Occipital lobe (tissue), 2 donors: ENCODE measurements around the gene WNT2B. TPM values are rescaled to one million over a fixed set of nuclear protein-coding genes. Genes with fewer than 3 reads are reported as not detected.
"Not testable (repeated sequence)": the region's sequence is repeated elsewhere in the genome, so short reads cannot be mapped to it uniquely, and the experiment has no call there.

Experiments used
- DNase-seq: peaks from one replicate; lab custom pipeline; 2025; lab: John Stamatoyannopoulos, UW
- total RNA-seq: library from RNA; depleted of rRNA; stranded (reverse); fragments of >200 nt; gene quantifications from one replicate; pipeline ENCODE4 v1.2.3, GENCODE V29; 2014

The WNT2B gene
- 2.8 TPM for total RNA-seq

DNA sequence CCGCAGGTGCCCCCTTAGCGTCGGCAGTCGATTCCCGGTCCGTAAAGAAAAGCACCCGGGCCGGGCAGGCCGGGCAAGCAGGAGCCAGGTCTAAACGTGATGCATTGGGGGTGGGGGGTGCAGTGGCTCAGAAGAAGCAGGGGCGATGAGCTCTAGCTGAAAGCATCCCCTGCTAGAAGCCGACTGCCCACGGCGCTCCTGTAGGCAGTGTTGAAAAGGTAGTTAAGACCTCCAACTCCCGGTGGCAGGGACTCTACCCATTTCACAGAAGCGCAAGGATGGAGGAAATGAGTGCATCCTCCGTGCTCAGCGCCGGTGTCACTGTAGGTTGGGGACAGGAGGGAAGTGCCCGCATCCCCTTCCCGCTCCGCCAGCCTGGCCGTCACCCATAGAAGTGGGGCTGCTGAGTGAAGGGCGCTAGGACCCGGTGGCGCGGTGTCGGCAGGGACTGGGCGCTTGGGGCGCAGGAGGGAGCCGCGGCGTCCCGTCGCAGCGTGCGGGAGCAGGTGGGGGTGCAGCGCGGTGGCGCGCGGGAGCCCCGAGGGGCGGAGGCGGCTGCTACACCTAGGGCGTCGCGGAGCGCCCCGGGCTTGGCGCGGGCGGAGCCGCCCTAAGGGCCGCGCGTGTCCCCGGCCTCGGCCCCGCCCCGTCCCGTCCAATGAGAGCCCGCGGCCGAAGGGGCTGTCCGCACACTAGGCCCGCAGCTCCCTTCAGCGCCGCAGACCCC is at the start of gene WNT2B:
WNT2B (plus strand) TSS at position 688 of the 727 bp plus-strand sequence. CDS start 298 bp downstream, outside the sequence.
- no peak for DNase-seq

DNA sequence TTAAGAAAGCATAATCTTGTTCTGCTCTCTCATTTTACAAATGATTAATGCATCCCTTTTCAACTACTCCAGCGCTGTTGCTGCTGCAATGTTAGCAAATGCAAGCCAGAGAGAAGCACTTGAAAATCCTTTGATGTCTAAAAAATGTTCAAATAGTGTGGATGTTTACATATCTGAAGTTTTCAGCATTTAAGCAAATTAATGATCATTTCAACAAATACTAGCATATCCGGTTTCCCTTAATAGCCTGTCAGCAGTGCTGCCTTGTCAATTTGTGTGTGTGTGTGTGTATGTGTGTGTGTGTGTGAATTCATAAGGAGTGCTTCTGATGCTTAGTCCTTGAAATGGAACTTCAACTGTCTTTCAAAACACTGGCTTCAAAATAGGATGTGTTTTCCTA is 48.1 kb upstream of the WNT2B start:
- DNase-seq, result no peak

DNA sequence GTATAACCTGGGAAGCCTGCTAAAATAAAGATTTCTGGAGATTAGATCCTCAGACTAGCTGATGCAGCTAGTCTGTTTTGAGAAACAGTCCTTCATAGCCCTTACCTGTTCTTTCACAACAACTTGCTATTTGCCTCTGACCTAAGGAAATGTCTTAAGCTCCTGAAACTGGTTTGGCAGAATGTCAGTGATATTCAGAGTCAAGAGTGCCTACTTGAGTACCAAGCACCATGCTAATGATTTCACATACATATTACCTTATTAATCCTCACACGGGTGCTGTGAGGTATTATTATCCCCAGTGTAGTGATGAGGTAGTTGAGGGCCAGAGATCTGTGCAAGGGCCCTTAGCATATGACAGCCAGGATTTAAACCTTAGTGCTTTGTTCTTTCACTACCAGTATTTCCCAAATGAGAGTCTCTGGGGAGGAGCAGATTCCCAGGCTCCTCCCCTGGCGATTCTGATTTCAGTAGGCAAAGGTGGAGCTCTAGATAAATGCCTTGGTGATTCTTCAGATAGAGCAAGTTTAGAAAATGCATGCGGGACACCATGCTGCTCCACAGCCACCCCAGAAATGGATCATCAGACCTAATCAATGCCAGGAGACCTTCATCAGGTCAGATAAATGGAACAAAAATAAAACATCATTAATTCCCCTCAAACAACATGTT is 47.4 kb upstream of the WNT2B start:
- no peak for DNase-seq

DNA sequence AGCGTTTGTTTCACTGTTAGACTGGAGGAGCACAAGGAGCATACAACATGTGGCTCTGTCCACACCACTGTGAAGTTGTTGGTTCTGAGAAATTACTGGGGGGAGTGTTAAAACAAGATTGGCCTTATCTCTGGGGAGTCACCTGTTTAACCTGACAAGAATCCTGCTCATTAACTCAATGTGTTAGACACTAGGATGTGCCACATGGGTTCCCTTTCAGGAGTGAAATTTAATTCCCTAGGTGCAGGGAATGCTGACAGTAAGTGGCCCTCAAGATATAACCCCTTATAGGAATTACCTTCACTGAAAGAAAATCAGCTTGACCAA is 45.8 kb upstream of the WNT2B start:
- no peak for DNase-seq

DNA sequence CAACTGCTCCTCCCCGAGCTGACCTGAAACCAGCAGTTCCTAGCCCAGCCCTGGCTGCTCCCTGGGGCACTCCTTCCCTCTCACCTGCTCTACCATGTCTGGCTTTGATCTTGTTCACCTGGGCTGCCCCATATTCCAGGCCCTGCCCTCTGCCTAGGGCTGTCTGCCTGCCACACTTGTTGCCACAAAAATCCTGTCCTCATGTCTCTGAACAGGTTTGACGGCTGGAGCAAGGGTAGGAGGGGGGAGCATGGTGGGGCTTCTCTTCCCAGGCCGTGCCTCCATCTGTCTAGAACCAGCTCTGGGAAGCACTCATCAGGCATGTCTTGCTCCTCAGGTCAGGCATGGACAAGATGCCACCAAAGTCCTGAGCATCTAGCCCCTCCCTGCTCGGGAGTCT is 44.3 kb upstream of the WNT2B start:
- no peak for DNase-seq

DNA sequence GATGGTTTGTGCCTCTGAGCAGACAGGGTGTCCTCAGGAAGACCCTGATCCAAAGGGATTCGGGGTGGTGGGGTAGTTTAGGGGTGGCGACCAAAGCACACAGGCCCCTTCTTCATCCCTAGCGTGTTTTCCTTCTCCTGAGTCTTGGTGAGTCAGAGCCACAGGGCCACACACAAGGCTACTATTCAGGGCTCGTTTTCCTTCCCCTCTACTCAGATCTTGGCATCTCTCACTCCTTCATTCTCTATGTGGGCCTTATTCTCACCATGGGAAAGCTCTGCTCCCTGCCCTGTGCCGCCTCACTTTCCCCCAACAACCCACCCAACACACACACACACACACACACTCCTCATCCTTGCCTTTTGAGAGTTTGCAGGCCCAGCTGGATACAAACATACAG is 43.6 kb upstream of the WNT2B start:
- no peak for DNase-seq

DNA sequence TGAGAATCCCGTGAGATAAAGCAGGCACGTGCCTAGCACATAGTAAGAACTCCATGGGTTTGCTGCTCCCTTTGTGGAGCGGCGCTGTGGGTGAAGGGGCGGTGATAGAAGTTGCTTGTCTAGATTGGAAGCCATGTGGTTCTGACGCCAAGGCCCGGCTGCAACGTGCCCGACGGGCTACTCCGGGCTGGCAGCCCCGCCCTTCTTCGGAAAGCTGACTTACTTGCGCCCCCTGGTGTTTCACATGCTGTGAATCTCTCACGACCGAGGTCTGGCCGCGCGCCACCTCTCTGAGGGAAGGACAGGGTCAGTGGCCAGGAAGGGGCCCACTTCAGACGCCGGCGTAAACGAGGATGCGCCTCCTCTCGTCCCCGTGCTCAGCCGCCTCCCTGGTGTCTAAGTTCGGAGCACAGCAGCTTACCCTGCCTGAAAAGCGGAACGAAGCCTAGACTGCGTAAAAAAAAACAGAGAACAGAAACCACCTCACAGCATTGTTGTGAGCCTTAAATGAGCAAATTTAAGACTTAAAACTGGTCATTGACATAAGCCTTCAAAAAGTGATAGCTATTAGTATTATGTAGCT is 42.6 kb upstream of the WNT2B start:
- DNase-seq, result peak; percentile 89

DNA sequence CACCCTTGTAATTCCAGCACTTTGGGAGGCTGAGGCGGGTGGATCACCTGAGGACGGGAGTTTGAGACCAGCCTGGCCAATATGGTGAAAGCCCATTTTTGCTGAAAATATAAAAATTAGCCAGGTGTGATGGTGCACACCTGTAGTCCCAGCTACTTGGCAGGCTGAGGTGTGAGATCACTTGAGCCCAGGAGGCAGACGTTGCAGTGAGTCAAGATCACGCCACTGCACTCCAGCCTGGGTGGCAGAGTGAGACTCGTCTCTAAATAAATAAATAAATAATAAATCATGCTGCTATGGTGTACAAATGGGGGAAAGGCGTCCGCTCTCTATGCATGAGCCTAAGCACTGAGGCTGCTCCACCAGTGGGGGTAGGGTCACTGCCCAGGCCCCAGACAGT is 38.4 kb upstream of the WNT2B start:
- not testable (repeated sequence) for DNase-seq

DNA sequence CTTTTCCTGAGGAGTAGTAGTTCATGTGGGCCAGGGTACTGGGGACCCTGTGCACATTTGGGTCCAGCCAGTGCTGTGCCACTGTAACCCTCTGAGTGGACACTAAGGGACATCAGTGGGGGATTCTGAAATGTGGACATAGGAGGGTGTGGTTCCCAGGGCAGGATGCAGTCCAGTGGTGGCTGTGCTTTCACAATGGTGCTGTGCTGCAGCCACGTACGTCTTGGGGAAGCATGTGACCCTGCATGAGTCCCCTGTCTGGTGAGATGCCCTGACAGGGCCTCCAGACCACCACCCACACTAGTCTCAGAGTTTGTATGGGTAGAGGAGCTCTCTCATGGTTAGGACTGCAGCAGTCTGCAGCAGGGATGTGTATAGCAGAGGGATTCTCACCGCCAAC is 37.8 kb upstream of the WNT2B start:
- DNase-seq, result no peak

DNA sequence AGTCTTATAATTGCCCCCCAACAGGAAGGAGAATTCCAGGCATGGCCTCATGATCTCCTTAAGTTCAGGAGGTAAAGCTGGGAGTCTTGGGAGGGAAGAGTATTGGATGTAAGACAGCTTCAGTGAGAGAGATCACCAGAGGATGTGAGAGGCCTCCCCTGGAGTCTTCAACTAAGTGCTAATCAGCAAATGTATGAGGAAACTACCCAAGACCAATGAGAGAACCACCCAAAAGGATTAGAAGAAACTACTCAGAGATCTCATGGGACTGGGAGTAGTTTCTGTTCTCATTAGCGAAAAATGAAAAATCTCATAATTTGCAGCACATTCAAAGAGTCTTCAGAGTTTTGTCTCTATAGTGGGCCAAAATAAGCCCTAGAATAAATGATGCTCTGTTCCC is 36.6 kb upstream of the WNT2B start:
- no peak for DNase-seq

DNA sequence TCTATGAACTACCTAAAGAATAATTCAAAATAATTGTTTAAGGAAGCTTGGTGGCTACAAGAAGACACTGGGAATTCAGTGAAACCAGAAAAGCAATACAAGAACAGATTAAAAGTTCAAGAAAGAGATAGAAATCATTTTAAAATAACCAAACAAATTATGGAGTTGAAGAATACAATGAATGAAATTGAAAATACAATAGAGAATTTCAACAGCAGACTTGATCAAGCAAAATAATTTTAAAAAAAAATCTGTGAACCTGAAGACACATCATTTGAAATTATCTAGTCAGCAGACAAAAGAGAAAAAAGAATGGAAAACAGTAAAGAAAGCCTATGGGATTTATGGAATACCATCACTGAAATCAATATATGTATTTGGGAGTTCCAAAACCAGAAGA is 31.2 kb upstream of the WNT2B start:
- no peak for DNase-seq

DNA sequence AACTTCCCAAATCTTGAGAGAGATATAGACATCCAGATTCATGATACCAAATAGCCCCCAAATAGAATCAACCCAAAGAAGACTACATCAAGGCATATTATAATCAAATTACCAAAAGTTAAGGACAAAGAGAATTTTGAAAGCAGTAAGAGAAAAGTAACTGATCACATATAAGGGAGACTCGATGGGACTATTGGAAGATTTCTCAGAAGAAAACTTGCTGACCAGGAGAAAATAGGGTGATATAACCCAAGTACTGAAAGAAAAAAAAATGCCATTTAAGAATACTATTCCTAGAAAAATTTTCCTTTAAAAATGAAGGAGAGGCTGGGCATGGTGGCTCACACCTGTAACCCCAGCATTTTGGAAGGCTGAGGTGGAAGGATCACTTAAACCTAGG is 30.5 kb upstream of the WNT2B start:
- DNase-seq, result no peak

DNA sequence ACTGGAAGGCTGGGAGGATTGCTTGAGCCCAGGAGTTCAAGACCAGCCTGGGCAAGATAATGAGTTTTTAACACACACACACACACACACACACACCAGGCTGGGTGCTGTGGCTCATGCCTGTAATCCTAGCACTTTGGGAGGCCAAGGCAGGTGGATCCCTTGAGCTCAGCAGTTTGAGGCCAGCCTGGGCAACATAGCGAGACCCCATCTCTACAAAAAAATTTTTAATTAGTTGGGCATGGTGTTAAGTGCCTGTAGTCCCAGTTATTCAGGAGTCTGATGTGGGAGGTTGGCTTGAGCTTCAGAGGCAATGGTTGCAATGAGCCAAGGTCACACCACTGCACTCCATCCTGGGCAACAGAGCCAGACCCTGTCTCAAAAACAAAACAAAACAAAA is 22.7 kb upstream of the WNT2B start:
- DNase-seq, result not testable (repeated sequence)

DNA sequence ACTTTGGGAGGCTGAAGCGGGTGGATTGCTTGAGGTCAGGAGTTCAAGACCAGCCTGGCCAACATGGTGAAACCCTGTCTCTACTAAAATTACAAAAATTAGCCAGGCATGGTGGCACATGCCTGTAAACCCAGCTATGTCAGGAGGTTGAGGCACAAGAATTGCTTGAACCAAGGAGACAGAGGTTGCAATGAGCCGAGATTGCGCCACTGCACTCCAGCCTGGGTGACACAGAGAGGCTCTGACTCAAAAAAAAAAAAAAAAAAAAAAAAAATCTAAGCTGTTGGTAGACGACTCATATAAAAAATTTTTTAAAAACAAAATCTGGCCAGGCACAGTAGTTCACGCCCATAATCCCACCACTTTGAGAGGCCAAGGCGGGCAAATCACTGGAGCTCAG is 21.1 kb upstream of the WNT2B start:
- not testable (repeated sequence) for DNase-seq

DNA sequence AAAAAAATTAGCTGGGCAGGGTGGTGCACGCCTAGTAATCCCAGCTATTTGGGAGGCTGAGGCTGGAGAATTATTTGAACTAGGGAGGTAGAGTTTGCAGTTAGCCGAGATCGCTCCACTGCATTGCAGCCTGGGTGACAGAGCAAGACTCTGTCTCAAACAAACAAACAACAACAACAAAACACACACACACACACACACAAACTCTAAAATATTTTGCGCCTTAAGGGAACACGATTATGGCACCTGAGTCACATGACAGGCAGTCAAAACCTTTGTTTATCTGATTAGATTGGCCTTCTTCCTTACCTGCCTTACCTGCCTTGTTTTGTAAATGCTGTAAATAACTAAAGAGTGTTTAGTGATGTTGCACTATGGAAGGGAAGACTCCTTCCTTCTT is 20.6 kb upstream of the WNT2B start:
- no peak for DNase-seq

DNA sequence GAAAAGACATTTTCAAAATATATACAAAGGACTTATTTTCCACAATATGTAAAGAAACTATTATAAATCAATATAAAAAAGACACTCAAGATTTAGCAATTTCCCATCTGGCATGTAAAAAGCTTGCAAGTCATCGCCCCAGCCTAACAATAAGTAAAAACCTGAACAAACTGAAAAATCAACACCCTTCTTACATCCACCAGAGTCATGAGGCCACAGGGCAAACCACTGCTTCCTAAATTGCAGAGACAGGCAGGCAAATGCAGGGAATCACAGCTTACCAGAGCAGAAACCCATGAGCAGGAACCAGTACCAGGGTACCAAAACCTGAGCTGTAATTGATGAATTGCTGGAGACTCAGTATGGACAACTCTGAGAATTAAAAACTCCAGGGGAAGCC is 16.7 kb upstream of the WNT2B start:
- no peak for DNase-seq

DNA sequence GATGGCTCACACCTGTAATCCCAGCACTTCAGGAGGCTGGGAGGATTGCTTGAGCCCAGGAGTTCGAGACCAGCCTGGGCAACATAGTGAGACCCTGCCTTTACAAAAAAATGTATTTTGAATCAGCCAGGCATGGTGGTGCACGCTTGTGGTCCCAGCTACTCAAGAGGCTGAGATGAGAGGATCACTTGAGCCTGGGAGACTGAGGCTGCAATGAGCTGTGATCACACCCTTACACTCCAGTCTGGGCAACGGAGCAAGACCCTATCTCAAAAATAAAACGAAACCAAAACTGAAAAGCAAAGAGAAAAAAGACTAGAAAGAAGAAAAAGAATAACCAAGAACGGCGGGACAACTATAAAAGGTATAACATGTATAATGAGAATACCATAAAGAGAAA is 15.4 kb upstream of the WNT2B start:
- no peak for DNase-seq

DNA sequence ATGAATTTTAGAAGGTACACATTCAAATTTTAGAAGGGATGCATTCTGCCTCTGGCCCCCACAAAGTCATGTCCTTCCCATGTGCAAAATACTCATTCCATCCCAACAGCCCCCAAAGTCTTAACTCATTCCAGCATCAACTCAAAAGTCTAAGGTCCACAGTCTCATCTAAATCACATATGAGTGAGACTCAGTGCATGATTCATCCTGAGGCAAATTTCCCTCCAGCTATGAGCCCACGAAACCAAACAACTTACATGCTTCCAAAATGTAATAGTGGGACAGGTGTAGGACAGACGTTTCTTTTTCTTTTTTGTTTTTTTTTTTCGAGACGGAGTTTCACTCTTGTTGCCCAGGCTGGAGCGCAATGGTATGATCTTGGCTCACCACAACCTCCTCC is 12.5 kb upstream of the WNT2B start:
- no peak for DNase-seq

DNA sequence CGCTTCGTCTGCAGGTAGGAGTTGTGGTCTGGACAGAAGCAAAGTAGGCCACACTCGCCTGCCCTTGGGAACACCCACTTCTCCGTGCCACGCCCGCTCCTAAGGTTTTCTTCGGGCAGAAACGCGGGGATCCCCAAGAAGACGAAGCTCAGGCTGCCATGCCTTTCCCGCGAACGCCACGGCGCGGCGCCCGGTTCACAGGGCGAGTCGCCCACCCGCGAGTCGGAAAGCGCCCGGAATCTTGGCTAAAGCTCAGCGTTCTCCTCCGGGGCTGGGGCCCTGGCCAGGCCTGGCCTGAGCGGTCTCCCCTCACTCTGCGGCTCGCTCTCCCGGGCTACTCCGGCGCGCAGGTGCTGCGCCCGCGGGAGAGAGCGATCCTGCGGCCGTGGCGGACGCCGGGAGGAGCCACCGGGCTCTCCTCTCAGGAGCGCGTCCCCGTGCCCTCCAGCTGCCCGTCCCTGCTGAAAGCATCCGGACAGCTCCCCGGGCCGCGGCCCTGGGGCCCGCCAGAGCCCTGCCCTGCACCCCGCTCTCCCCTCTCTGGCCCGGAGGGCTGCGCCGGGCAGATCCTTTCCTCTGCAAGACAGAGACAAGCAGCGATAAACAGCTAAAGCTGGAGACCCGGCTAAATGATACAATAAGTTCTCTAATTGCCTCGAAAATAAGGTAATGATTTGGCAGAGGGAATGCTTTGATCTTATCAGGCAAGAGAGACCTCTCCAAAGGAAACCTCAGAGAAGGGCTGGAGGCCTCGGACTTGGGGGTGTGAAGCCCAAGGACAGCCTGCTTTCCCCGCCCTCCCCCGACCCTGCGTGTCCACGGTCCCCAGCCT is 6.7 kb upstream of the WNT2B start:
- DNase-seq, result peak; percentile 49

DNA sequence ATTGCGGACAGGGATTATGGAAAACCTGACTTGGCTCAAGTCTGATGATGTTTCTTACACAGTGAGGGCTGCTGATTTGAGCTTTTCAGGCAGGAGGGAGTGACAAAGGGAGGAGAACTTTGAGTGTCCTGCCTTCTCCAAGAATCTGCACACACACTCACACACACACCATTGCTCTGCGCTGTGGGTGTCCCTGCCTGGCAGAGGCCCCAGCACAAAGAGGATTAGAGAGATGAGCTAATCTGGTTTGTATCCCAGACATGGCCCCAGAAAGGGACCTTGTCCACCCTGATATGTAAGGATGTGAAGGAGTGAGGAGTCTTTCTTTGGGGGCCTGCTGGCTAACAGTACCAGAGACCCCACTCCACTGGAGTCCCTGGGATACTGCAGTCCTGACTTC is 5.9 kb upstream of the WNT2B start:
- peak; percentile 42 for DNase-seq

DNA sequence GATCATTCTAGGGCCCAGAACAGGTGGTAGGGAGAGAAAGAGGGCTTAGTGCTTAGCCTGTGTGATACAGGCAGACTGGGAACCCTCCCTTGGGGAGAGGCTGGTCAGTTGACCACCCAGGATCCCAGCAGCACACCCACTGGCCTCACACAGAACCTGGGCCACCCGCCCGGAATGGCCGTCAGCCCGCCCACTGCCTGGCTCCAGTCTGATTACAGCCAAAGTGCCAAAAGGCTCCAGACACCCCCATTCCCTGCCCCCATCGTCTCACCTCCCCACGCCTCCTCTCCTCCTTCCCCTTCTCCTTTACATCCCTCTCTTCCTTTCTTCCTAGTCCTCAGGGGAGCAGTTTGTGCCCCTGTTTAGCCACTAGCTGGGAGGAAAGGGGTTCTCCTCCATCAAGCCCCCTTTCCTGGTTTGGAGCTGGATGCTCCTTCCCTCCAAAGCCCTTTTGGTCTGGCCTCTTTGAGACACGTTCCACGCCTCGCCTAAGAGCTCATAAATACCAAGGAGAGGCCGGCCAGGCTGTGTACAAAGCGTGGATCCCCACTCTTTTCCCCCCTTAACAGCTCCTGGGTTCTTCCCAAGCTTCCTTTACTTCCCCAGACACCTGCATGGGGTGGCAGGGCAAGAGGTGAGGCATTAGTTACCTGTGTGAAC is 4.6 kb upstream of the WNT2B start:
- no peak for DNase-seq
